Neural cell (in vitro differentiated cells): ENCODE data around the gene PRUNE2. TPM values are rescaled to one million over a fixed set of nuclear protein-coding genes. Genes with fewer than 3 reads are reported as not detected.
A peak's percentile ranks its signal among the peaks of the same experiment; 100 is the strongest.

Experiments
- H2AFZ ChIP-seq: fragments of 200-600, 300-800 bp; sonication (generic), shearing (Covaris generic); 2 replicates; pipeline ENCODE4 v1.6.0; 2014; ENCODE audit warnings: low read depth, mild to moderate bottlenecking, antibody characterized with exemption, low read length, moderate library complexity
- H3F3A ChIP-seq: fragments of 200-600 bp; shearing (Covaris generic); 2 replicates; pipeline ENCODE4 v1.6.1; 2016; ENCODE audit warnings: mild to moderate bottlenecking, moderate library complexity, mixed read lengths, antibody characterized with exemption, low read length; ENCODE audit not compliant: insufficient read depth, poor library complexity, severe bottlenecking
- H3K27ac ChIP-seq: fragments of 200-600, 300-800 bp; sonication (generic), shearing (Covaris generic); 2 replicates; pipeline ENCODE4 v1.5.1; 2014; ENCODE audit warnings: mild to moderate bottlenecking, low read length, moderate library complexity
- H3K27me3 ChIP-seq: fragments of 300-800, 200-600 bp; sonication (generic), shearing (Covaris generic); 2 replicates; pipeline ENCODE4 v1.6.0; 2014; ENCODE audit warnings: mild to moderate bottlenecking, low read depth, low read length, moderate library complexity; ENCODE audit not compliant: insufficient read depth
- H3K36me3 ChIP-seq: fragments of 300-800, 200-600 bp; sonication (generic), shearing (Covaris generic); 2 replicates; pipeline ENCODE4 v1.5.1; 2014; ENCODE audit warnings: mild to moderate bottlenecking, antibody characterized with exemption, low read length, moderate library complexity; ENCODE audit not compliant: insufficient read depth
- H3K4me2 ChIP-seq: fragments of 300-800, 200-600 bp; sonication (generic), shearing (Covaris generic); 2 replicates; pipeline ENCODE4 v1.6.0; 2014; ENCODE audit warnings: mild to moderate bottlenecking, low read length
- H3K4me3 ChIP-seq: fragments of 300-800, 200-600 bp; sonication (generic), shearing (Covaris generic); 2 replicates; pipeline ENCODE4 v1.5.1; 2014; ENCODE audit warnings: mild to moderate bottlenecking, low read length, moderate library complexity
- H3K79me2 ChIP-seq: fragments of 200-600 bp; shearing (Covaris generic); replicated peaks from 2 replicates; pipeline ENCODE4 v1.6.0; 2014; ENCODE audit warnings: mild to moderate bottlenecking, low read length, moderate library complexity; ENCODE audit not compliant: insufficient read depth
- H3K9ac ChIP-seq: fragments of 300-800, 200-600 bp; sonication (generic), shearing (Covaris generic); 2 replicates; pipeline ENCODE4 v1.6.1; 2016; ENCODE audit warnings: mild to moderate bottlenecking, low read length, mixed read lengths
- H3K9me2 ChIP-seq: fragments of 200-600 bp; shearing (Covaris generic); 2 replicates; pipeline ENCODE4 v1.6.1; 2016; ENCODE audit warnings: mild to moderate bottlenecking, low read length, mixed read lengths; ENCODE audit not compliant: insufficient read depth
- H3K9me3 ChIP-seq: fragments of 200-600, 300-800 bp; sonication (generic), shearing (Covaris generic); 2 replicates; pipeline ENCODE4 v1.6.1; 2016; ENCODE audit warnings: mild to moderate bottlenecking, mixed run types, low read length, moderate library complexity, mixed read lengths
- H4K20me1 ChIP-seq: fragments of 200-600 bp; shearing (Covaris generic); 2 replicates; pipeline ENCODE4 v1.6.1; 2016; ENCODE audit warnings: mild to moderate bottlenecking, mixed run types; ENCODE audit not compliant: insufficient read depth
- EZH2 ChIP-seq: fragments of 200-600, 300-800 bp; shearing (Covaris generic), sonication (generic); IDR thresholded peaks from 2 replicates; pipeline ENCODE4 v1.6.1; 2014; ENCODE audit warnings: antibody characterized with exemption, low read length, borderline replicate concordance, mild to moderate bottlenecking; ENCODE audit not compliant: insufficient read depth, poor library complexity, severe bottlenecking
- RAD21 ChIP-seq: fragments of 450-650 bp; conservative IDR thresholded peaks from 2 replicates; pipeline ENCODE4 v1.6.1; 2014; ENCODE audit warnings: antibody characterized with exemption, mild to moderate bottlenecking, moderate library complexity
- REST ChIP-seq: IDR thresholded peaks from 2 replicates; pipeline ENCODE4 v1.6.1; 2012; ENCODE audit warnings: borderline replicate concordance
- SMC3 ChIP-seq: fragments of 450-650 bp; conservative IDR thresholded peaks from 2 replicates; pipeline ENCODE4 v1.6.1; 2014; ENCODE audit warnings: antibody characterized with exemption, mild to moderate bottlenecking, moderate library complexity; ENCODE audit not compliant: poor library complexity
- TAF1 ChIP-seq: IDR thresholded peaks from 2 replicates; pipeline ENCODE4 v1.6.1; 2012; ENCODE audit warnings: low read depth
- polyA plus RNA-seq: library from polyadenylated mRNA; depleted of rRNA; stranded (reverse); fragments of >200 nt; gene quantifications from 2 replicates; pipeline ENCODE4 v1.2.3, GENCODE V29; 2014

The PRUNE2 gene
- polyA plus RNA-seq, 1 donor from 2014 or later = 9.7 TPM

- Histone ChIP-seq H3F3A (no peaks in the 10 kb centered on the region), H3K27ac (no peak overlapping the region), H3K27me3 (peaks cover 44% of the 10 kb centered on the region), H3K79me2 (no peaks in the 10 kb centered on the region), H2AFZ (no peak overlapping the region), H3K4me2 (peak overlapping the region; percentile 72), H3K9me3 (no peaks in the 10 kb centered on the region), H4K20me1 (no peaks in the 10 kb centered on the region), H3K9ac (no peak overlapping the region), H3K4me3 (peak overlapping the region; percentile 70), H3K36me3 (no peaks in the 10 kb centered on the region), H3K9me2 (no peaks in the 10 kb centered on the region)
- TF ChIP-seq EZH2 (no peak), SMC3 (no peak), REST (no peak)
Observed at GRCh38 chr9:76904661-76905457, 1.1 kb downstream of the PRUNE2 start.

GRCh38 chr9:76902395-76902794, 3.5 kb downstream of the PRUNE2 start:
- Histone ChIP-seq H3K4me3 (no peak overlapping the region), H3K9ac (no peak overlapping the region), H3K27me3 (peaks cover 38% of the 10 kb centered on the region), H3K36me3 (no peaks in the 10 kb centered on the region), H3K9me3 (no peaks in the 10 kb centered on the region), H4K20me1 (no peaks in the 10 kb centered on the region), H3F3A (no peaks in the 10 kb centered on the region), H3K27ac (no peak overlapping the region), H3K9me2 (no peaks in the 10 kb centered on the region), H3K4me2 (no peak overlapping the region), H2AFZ (no peak overlapping the region), H3K79me2 (no peaks in the 10 kb centered on the region)
- TF ChIP-seq RAD21 = no peak

- Histone ChIP-seq H3K4me3 (no peak overlapping the region), H3K9ac (no peak overlapping the region), H3F3A (no peaks in the 10 kb centered on the region), H3K9me3 (no peaks in the 10 kb centered on the region), H3K4me2 (no peak overlapping the region), H3K79me2 (no peaks in the 10 kb centered on the region), H3K27ac (no peak overlapping the region), H3K27me3 (peaks cover 33% of the 10 kb centered on the region), H2AFZ (no peak overlapping the region), H3K36me3 (no peaks in the 10 kb centered on the region), H4K20me1 (no peaks in the 10 kb centered on the region), H3K9me2 (no peaks in the 10 kb centered on the region)
- TF ChIP-seq RAD21 (no peak), TAF1 (no peak)
Observed at GRCh38 chr9:76901801-76902200, 4.1 kb downstream of the PRUNE2 start.
